PC-9 (cell line): Measurements from ENCODE around the gene NBPF3. TPM values are rescaled to one million over a fixed set of nuclear protein-coding genes. Genes with fewer than 3 reads are reported as not detected.

Source experiments
- BruUV-seq: library from RNA; stranded (reverse); fragments of 400-500 nt; replicated peaks from 2 replicates; lab custom pipeline; 2021; lab: Mats Ljungman, UMichigan
- CTCF ChIA-PET: fragments of 300-600 bp; sonication (Branson Sonifier 250); formaldehyde crosslinking; loops from one replicate; lab custom pipeline; 2022; ENCODE audit warnings: antibody characterized with exemption; lab: Charles Lee
- POLR2A ChIA-PET: fragments of 300-600 bp; sonication (Branson Sonifier 250); formaldehyde crosslinking; loops from one replicate; lab custom pipeline; 2022; ENCODE audit warnings: antibody characterized with exemption; ENCODE audit not compliant: unreplicated experiment; lab: Charles Lee
- DNase-seq, 2 experiments: peaks; one replicate each; pipeline versions ENCODE4 v3.0.0 to v3.0.0-alpha.2; 2015 to 2022; ENCODE audit warnings: mixed read lengths in 1 of 2
- H2AFZ ChIP-seq: fragments of 200-600 bp; sonication (generic); 2 replicates; pipeline ENCODE4 v1.8.1; 2017; ENCODE audit warnings: antibody characterized with exemption
- H3F3A ChIP-seq: fragments of 200-600 bp; sonication (generic); 2 replicates; pipeline ENCODE4 v1.8.1; 2017; ENCODE audit warnings: antibody characterized with exemption, mild to moderate bottlenecking, low read depth; ENCODE audit not compliant: insufficient read depth
- H3K27ac ChIP-seq: fragments of 200-600 bp; sonication (generic); 2 replicates; pipeline ENCODE4 v1.6.1; 2016; ENCODE audit warnings: mixed run types
- H3K27me3 ChIP-seq: fragments of 200-600 bp; sonication (generic); 2 replicates; pipeline ENCODE4 v1.6.1; 2016; ENCODE audit warnings: low read depth, mixed run types; ENCODE audit not compliant: insufficient read depth
- H3K36me3 ChIP-seq: fragments of 200-600 bp; sonication (generic); 2 replicates; pipeline ENCODE4 v1.6.1; 2016; ENCODE audit warnings: low read depth, mixed run types
- H3K4me1 ChIP-seq: fragments of 200-600 bp; sonication (generic); replicated peaks from 2 replicates; pipeline ENCODE4 v1.6.1; 2016; ENCODE audit warnings: mixed run types; ENCODE audit not compliant: insufficient read depth
- H3K4me2 ChIP-seq: fragments of 200-600 bp; sonication (generic); 2 replicates; pipeline ENCODE4 v1.6.1; 2017; ENCODE audit warnings: mixed run types
- H3K4me3 ChIP-seq: fragments of 200-600 bp; sonication (generic); 2 replicates; pipeline ENCODE4 v1.6.1; 2016; ENCODE audit warnings: mixed run types
- H3K79me2 ChIP-seq: fragments of 200-600 bp; sonication (generic); 2 replicates; pipeline ENCODE4 v1.6.1; 2017; ENCODE audit warnings: low read depth, mixed run types
- H3K9me2 ChIP-seq: fragments of 200-600 bp; sonication (generic); 2 replicates; pipeline ENCODE4 v1.8.1; 2017; ENCODE audit warnings: mild to moderate bottlenecking; ENCODE audit not compliant: insufficient read depth
- H3K9me3 ChIP-seq: fragments of 200-600 bp; sonication (generic); 2 replicates; pipeline ENCODE4 v1.8.1; 2016; ENCODE audit warnings: low read depth; ENCODE audit not compliant: insufficient read depth
- H4K20me1 ChIP-seq: fragments of 200-600 bp; sonication (generic); 2 replicates; pipeline ENCODE4 v1.8.1; 2017; ENCODE audit not compliant: insufficient read depth
- EZH2 ChIP-seq: fragments of 200-600 bp; sonication (generic); IDR thresholded peaks from 2 replicates; pipeline ENCODE4 v1.8.0; 2017; ENCODE audit warnings: antibody characterized with exemption, low read depth
- intact Hi-C: fragments of 100-400 bp; cut with micrococcal nuclease; formaldehyde crosslinking; loops from one replicate; pipeline ENCODE4 v1.10.0; 2022; ENCODE audit not compliant: unreplicated experiment
- total RNA-seq: library from RNA; stranded (reverse); gene quantifications from 2 replicates; pipeline ENCODE4 v1.2.3, GENCODE V29; 2021
- TF ChIP-seq, protein P1 (sequence below): fragments of 200-600 bp; sonication (generic); conservative IDR thresholded peaks from 2 replicates; pipeline ENCODE4 v1.6.1; 2017; ENCODE audit warnings: mixed run types, antibody characterized with exemption, mild to moderate bottlenecking, moderate library complexity

NBPF3 gene
- total RNA-seq, 1 experiment from 2014 or later: 19.2 TPM

DNA sequence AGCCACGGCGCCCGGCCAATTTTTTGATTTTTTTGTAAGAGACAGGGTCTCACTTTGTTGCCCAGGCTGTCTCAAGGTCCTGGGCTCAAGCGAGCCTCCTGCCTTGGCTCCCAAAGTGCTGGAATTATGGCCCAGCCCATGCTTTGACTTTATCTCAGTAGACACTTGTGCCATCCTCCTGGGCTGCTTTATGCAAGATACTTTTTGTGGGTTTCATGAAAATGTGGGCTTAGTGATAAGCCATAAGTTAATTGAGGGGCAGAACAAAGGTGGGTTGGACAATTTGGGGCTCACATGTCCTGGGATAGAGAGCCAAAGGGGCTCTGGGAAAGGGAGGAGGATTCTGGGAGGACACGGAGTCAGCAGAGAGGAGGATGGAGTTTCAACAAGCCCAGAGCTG lies 91.3 kb downstream of the NBPF3 start:
- Histone ChIP-seq H3K9me2 (no peaks in the 10 kb centered on the region), H3K4me1 (no peaks in the 10 kb centered on the region), H4K20me1 (no peaks in the 10 kb centered on the region), H3K4me3 (no peak overlapping the region), H3K27me3 (no peaks in the 10 kb centered on the region), H2AFZ (no peak overlapping the region), H3K36me3 (no peaks in the 10 kb centered on the region), H3K27ac (no peak overlapping the region), H3K79me2 (no peaks in the 10 kb centered on the region), H3K9me3 (no peaks in the 10 kb centered on the region), H3K4me2 (no peak overlapping the region), H3F3A (no peaks in the 10 kb centered on the region)
- no TSS peak for BruUV-seq
- no peak for DNase-seq
- intact Hi-C loops: no loop called here
- CTCF ChIA-PET: no interaction called here
- TF ChIP-seq EZH2: no peak
- TF ChIP-seq, protein P1, sequence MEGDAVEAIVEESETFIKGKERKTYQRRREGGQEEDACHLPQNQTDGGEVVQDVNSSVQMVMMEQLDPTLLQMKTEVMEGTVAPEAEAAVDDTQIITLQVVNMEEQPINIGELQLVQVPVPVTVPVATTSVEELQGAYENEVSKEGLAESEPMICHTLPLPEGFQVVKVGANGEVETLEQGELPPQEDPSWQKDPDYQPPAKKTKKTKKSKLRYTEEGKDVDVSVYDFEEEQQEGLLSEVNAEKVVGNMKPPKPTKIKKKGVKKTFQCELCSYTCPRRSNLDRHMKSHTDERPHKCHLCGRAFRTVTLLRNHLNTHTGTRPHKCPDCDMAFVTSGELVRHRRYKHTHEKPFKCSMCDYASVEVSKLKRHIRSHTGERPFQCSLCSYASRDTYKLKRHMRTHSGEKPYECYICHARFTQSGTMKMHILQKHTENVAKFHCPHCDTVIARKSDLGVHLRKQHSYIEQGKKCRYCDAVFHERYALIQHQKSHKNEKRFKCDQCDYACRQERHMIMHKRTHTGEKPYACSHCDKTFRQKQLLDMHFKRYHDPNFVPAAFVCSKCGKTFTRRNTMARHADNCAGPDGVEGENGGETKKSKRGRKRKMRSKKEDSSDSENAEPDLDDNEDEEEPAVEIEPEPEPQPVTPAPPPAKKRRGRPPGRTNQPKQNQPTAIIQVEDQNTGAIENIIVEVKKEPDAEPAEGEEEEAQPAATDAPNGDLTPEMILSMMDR: no peak
- POLR2A ChIA-PET: no interaction called here

DNA sequence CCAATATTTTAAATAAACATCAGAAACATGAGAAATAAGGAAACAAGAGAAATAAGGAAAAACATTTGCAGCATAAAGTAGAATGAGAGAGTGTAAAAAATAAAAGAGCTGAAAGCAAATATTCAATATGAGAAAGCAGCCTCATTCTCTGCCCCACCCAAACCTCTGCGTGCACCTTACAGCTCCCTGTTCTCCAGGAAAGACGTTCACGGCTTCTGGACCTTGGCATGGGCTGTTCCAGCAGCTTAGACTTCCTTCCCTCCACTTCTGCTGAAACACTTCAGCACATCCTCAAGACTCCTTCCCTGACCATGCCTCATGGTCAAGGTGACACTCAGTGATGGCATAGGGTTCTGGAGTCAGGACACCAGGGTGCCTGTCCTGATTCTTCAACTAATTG lies 92.6 kb downstream of the NBPF3 start:
- Histone ChIP-seq H3F3A (no peaks in the 10 kb centered on the region), H4K20me1 (no peaks in the 10 kb centered on the region), H2AFZ (no peak overlapping the region), H3K79me2 (no peaks in the 10 kb centered on the region), H3K9me2 (no peaks in the 10 kb centered on the region), H3K4me1 (no peaks in the 10 kb centered on the region), H3K36me3 (no peaks in the 10 kb centered on the region), H3K27ac (no peak overlapping the region), H3K27me3 (no peaks in the 10 kb centered on the region), H3K4me3 (no peak overlapping the region), H3K4me2 (no peak overlapping the region), H3K9me3 (no peaks in the 10 kb centered on the region)
- DNase-seq: no peak
- BruUV-seq: no TSS peak
- POLR2A ChIA-PET: interaction anchor here (0.8 kb wide), 1 partner anchor 158 kb away, joined by 7 read pairs; no protein-coding TSS in a partner anchor
- no peak for TF ChIP-seq EZH2
- TF ChIP-seq, protein P1: no peak
- intact Hi-C loops: no loop called here
- CTCF ChIA-PET: interaction anchor here (0.6 kb wide), 1 partner anchor 184 kb away, joined by 5 read pairs; no protein-coding TSS in a partner anchor

DNA sequence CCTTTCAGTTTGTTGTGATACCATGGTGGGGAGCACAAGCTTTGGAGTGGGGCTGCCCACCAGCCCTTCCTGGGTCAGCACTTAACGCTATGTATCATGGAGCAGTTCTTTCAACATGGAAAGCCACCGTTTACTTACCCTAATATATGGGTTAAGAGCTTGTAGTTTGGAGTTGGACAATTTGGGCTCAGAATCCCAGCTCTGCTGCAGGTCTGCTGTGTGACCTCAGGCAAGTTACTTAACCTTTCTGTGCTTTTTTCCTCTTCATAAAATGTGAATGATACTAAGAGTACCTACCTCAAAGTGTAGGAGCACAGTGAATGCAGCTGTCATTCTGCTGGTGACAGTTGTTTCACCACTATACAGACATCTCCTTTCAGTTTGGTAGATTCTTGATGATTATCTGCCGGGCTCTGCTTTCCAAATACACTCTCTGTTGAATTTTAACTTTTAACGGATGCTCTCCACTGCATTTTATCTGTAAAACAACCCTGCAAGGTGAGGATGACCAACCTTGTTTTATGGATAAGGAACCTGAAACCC lies 93.1 kb downstream of the NBPF3 start:
- no peak for DNase-seq
- TF ChIP-seq, protein P1: no peak
- TF ChIP-seq EZH2: no peak
- no peak overlapping the region for H2AFZ ChIP-seq
- ChIA-PET POLR2A (interaction anchor here (0.8 kb wide), 1 partner anchor 158 kb away, joined by 7 read pairs; no protein-coding TSS in a partner anchor), CTCF (interaction anchor here (0.5 kb wide), 1 partner anchor 161 kb away, joined by 3 read pairs; no protein-coding TSS in a partner anchor)
- no peaks in the 10 kb centered on the region for H3K36me3 ChIP-seq
- no peaks in the 10 kb centered on the region for H3K4me1 ChIP-seq
- H3K79me2 ChIP-seq: no peaks in the 10 kb centered on the region
- no peaks in the 10 kb centered on the region for H3K9me3 ChIP-seq
- no TSS peak for BruUV-seq
- no peak overlapping the region for H3K4me3 ChIP-seq
- H3K4me2 ChIP-seq: no peak overlapping the region
- no peaks in the 10 kb centered on the region for H4K20me1 ChIP-seq
- H3F3A ChIP-seq: no peaks in the 10 kb centered on the region
- H3K27ac ChIP-seq: no peak overlapping the region
- H3K27me3 ChIP-seq: no peaks in the 10 kb centered on the region
- intact Hi-C loops: no loop called here
- no peaks in the 10 kb centered on the region for H3K9me2 ChIP-seq
